ENCODE measurements around the gene WNK1. TPM values are rescaled to one million over a fixed set of nuclear protein-coding genes. Genes with fewer than 3 reads are reported as not detected.

The WNK1 gene
- total and polyA plus RNA-seq, 4 donors: 114 to 165 (median 130) TPM

- H3K27me3 ChIP-seq (ENCODE audit: control insufficient read depth, insufficient read depth, low read length): no peaks in the 10 kb centered on the region
- H3K4me3 ChIP-seq (ENCODE audit: low read depth, low read length): no peak overlapping the region
- no peaks in the 10 kb centered on the region for H3K9me3 ChIP-seq (ENCODE audit: control insufficient read depth, insufficient read depth, low read length)
- peaks cover 32% of the 10 kb centered on the region for H3K36me3 ChIP-seq (ENCODE audit: control insufficient read depth, insufficient read depth, low read length)
- no peaks in the 10 kb centered on the region for H3K4me1 ChIP-seq (ENCODE audit: control insufficient read depth, insufficient read depth, low read length)
- 56% methylated on average over 3 of the region's 3 CpGs for WGBS (ENCODE audit: insufficient coverage)
- DNase-seq (ENCODE audit: low read depth in 4 of 6, low spot score in 6 of 6): no peak
- no peak overlapping the region for H3K27ac ChIP-seq (ENCODE audit: low read depth, low read length)
These were observed 116.3 kb downstream of the WNK1 start for GRCh38 chr12:868722-869121.

GRCh38 chr12:870378-870777 lies 118.0 kb downstream of the WNK1 start:
- Histone ChIP-seq H3K36me3 (ENCODE audit: control insufficient read depth, insufficient read depth, low read length) (peaks cover 23% of the 10 kb centered on the region), H3K9me3 (ENCODE audit: control insufficient read depth, insufficient read depth, low read length) (no peaks in the 10 kb centered on the region), H3K27ac (ENCODE audit: low read depth, low read length) (no peak overlapping the region), H3K4me1 (ENCODE audit: control insufficient read depth, insufficient read depth, low read length) (no peaks in the 10 kb centered on the region), H3K4me3 (ENCODE audit: low read depth, low read length) (no peak overlapping the region), H3K27me3 (ENCODE audit: control insufficient read depth, insufficient read depth, low read length) (no peaks in the 10 kb centered on the region)
- no peak for DNase-seq (ENCODE audit: low read depth in 4 of 6, low spot score in 6 of 6)
- no CpG with 5 or more reads among the region's 1 CpG for WGBS (ENCODE audit: insufficient coverage)

- WGBS (ENCODE audit: insufficient coverage): no CpG with 5 or more reads among the region's 2 CpGs
- Histone ChIP-seq H3K27me3 (ENCODE audit: control insufficient read depth, insufficient read depth, low read length) (no peaks in the 10 kb centered on the region), H3K27ac (ENCODE audit: low read depth, low read length) (no peak overlapping the region), H3K4me1 (ENCODE audit: control insufficient read depth, insufficient read depth, low read length) (no peaks in the 10 kb centered on the region), H3K4me3 (ENCODE audit: low read depth, low read length) (no peak overlapping the region), H3K36me3 (ENCODE audit: control insufficient read depth, insufficient read depth, low read length) (peaks cover 13% of the 10 kb centered on the region), H3K9me3 (ENCODE audit: control insufficient read depth, insufficient read depth, low read length) (no peaks in the 10 kb centered on the region)
- no peak for DNase-seq (ENCODE audit: low read depth in 4 of 6, low spot score in 6 of 6)
These were observed 121.6 kb downstream of the WNK1 start for GRCh38 chr12:873954-874353.

GRCh38 chr12:879641-880040 lies 127.3 kb downstream of the WNK1 start:
- DNase-seq (ENCODE audit: low read depth in 4 of 6, low spot score in 6 of 6): no peak
- Histone ChIP-seq H3K4me3 (ENCODE audit: low read depth, low read length) (no peak overlapping the region), H3K4me1 (ENCODE audit: control insufficient read depth, insufficient read depth, low read length) (no peaks in the 10 kb centered on the region), H3K36me3 (ENCODE audit: control insufficient read depth, insufficient read depth, low read length) (peaks cover 35% of the 10 kb centered on the region), H3K27ac (ENCODE audit: low read depth, low read length) (no peak overlapping the region), H3K27me3 (ENCODE audit: control insufficient read depth, insufficient read depth, low read length) (no peaks in the 10 kb centered on the region), H3K9me3 (ENCODE audit: control insufficient read depth, insufficient read depth, low read length) (no peaks in the 10 kb centered on the region)
- WGBS (ENCODE audit: insufficient coverage): 88% methylated on average over 5 of the region's 5 CpGs

- Histone ChIP-seq H3K4me3 (ENCODE audit: low read depth, low read length) (no peak overlapping the region), H3K36me3 (ENCODE audit: control insufficient read depth, insufficient read depth, low read length) (peaks cover 45% of the 10 kb centered on the region), H3K27me3 (ENCODE audit: control insufficient read depth, insufficient read depth, low read length) (no peaks in the 10 kb centered on the region), H3K9me3 (ENCODE audit: control insufficient read depth, insufficient read depth, low read length) (no peaks in the 10 kb centered on the region), H3K4me1 (ENCODE audit: control insufficient read depth, insufficient read depth, low read length) (no peaks in the 10 kb centered on the region), H3K27ac (ENCODE audit: low read depth, low read length) (no peak overlapping the region)
- WGBS (ENCODE audit: insufficient coverage): 89% methylated on average over 1 of the region's 4 CpGs
- no peak for DNase-seq (ENCODE audit: low read depth in 4 of 6, low spot score in 6 of 6)
These were observed 128.3 kb downstream of the WNK1 start for GRCh38 chr12:880656-881055.

GRCh38 chr12:884746-885414 lies 132.5 kb downstream of the WNK1 start:
- no peaks in the 10 kb centered on the region for H3K4me1 ChIP-seq (ENCODE audit: control insufficient read depth, insufficient read depth, low read length)
- no peak for DNase-seq (ENCODE audit: low read depth in 4 of 6, low spot score in 6 of 6)
- no peak overlapping the region for H3K27ac ChIP-seq (ENCODE audit: low read depth, low read length)
- H3K36me3 ChIP-seq (ENCODE audit: control insufficient read depth, insufficient read depth, low read length): peaks cover 45% of the 10 kb centered on the region
- 94% methylated on average over 5 of the region's 5 CpGs for WGBS (ENCODE audit: insufficient coverage)
- no peaks in the 10 kb centered on the region for H3K9me3 ChIP-seq (ENCODE audit: control insufficient read depth, insufficient read depth, low read length)
- no peak overlapping the region for H3K4me3 ChIP-seq (ENCODE audit: low read depth, low read length)
- H3K27me3 ChIP-seq (ENCODE audit: control insufficient read depth, insufficient read depth, low read length): no peaks in the 10 kb centered on the region

- Histone ChIP-seq H3K4me3 (ENCODE audit: low read depth, low read length) (no peak overlapping the region), H3K27me3 (ENCODE audit: control insufficient read depth, insufficient read depth, low read length) (no peaks in the 10 kb centered on the region), H3K36me3 (ENCODE audit: control insufficient read depth, insufficient read depth, low read length) (peaks cover 48% of the 10 kb centered on the region), H3K9me3 (ENCODE audit: control insufficient read depth, insufficient read depth, low read length) (no peaks in the 10 kb centered on the region), H3K27ac (ENCODE audit: low read depth, low read length) (no peak overlapping the region), H3K4me1 (ENCODE audit: control insufficient read depth, insufficient read depth, low read length) (no peaks in the 10 kb centered on the region)
- no peak for DNase-seq (ENCODE audit: low read depth in 4 of 6, low spot score in 6 of 6)
- 91% methylated on average over 1 of the region's 2 CpGs for WGBS (ENCODE audit: insufficient coverage)
These were observed 133.3 kb downstream of the WNK1 start for GRCh38 chr12:885701-886100.

GRCh38 chr12:886206-886605 lies 133.8 kb downstream of the WNK1 start:
- H3K4me1 ChIP-seq (ENCODE audit: control insufficient read depth, insufficient read depth, low read length): no peaks in the 10 kb centered on the region
- no peak for DNase-seq (ENCODE audit: low read depth in 4 of 6, low spot score in 6 of 6)
- WGBS (ENCODE audit: insufficient coverage): 100% methylated on average over 2 of the region's 2 CpGs
- no peak overlapping the region for H3K4me3 ChIP-seq (ENCODE audit: low read depth, low read length)
- no peaks in the 10 kb centered on the region for H3K9me3 ChIP-seq (ENCODE audit: control insufficient read depth, insufficient read depth, low read length)
- H3K27me3 ChIP-seq (ENCODE audit: control insufficient read depth, insufficient read depth, low read length): no peaks in the 10 kb centered on the region
- no peak overlapping the region for H3K27ac ChIP-seq (ENCODE audit: low read depth, low read length)
- peaks cover 46% of the 10 kb centered on the region for H3K36me3 ChIP-seq (ENCODE audit: control insufficient read depth, insufficient read depth, low read length)

GRCh38 chr12:894226-894625 lies 141.8 kb downstream of the WNK1 start:
- no peak for DNase-seq (ENCODE audit: low read depth in 4 of 6, low spot score in 6 of 6)
- H3K36me3 ChIP-seq (ENCODE audit: control insufficient read depth, insufficient read depth, low read length): peaks cover 42% of the 10 kb centered on the region

GRCh38 chr12:896031-896430 lies 143.7 kb downstream of the WNK1 start:
- peaks cover 39% of the 10 kb centered on the region for H3K36me3 ChIP-seq (ENCODE audit: control insufficient read depth, insufficient read depth, low read length)
- no peak for DNase-seq (ENCODE audit: low read depth in 4 of 6, low spot score in 6 of 6)
- H3K27me3 ChIP-seq (ENCODE audit: control insufficient read depth, insufficient read depth, low read length): no peaks in the 10 kb centered on the region
- no peaks in the 10 kb centered on the region for H3K4me1 ChIP-seq (ENCODE audit: control insufficient read depth, insufficient read depth, low read length)
- H3K27ac ChIP-seq (ENCODE audit: low read depth, low read length): no peak overlapping the region
- 77% methylated on average over 4 of the region's 4 CpGs for WGBS (ENCODE audit: insufficient coverage)
- H3K4me3 ChIP-seq (ENCODE audit: low read depth, low read length): no peak overlapping the region
- no peaks in the 10 kb centered on the region for H3K9me3 ChIP-seq (ENCODE audit: control insufficient read depth, insufficient read depth, low read length)

More at GRCh38 chr12:894226-894625, 141.8 kb downstream of the WNK1 start:
- H3K27me3 ChIP-seq (ENCODE audit: control insufficient read depth, insufficient read depth, low read length): no peaks in the 10 kb centered on the region
- no peak overlapping the region for H3K27ac ChIP-seq (ENCODE audit: low read depth, low read length)
- no peaks in the 10 kb centered on the region for H3K4me1 ChIP-seq (ENCODE audit: control insufficient read depth, insufficient read depth, low read length)
- H3K9me3 ChIP-seq (ENCODE audit: control insufficient read depth, insufficient read depth, low read length): no peaks in the 10 kb centered on the region
- H3K4me3 ChIP-seq (ENCODE audit: low read depth, low read length): no peak overlapping the region
